ENCODE results near the gene GNB1L.

Gene GNB1L

GRCh38 chr22:19799322-19800190, 55.1 kb downstream of the GNB1L start:
- TF ChIP-seq GATA3 (IDR thresholded peaks at IDR 0.05; ENCODE audit: low read depth, low read length) (no peak), GATA2 (IDR thresholded peaks at IDR 0.05; ENCODE audit: low read depth, low read length) (no peak)

GRCh38 chr22:19798891-19799293, 55.8 kb downstream of the GNB1L start:
- TF ChIP-seq GATA2 (IDR thresholded peaks at IDR 0.05; ENCODE audit: low read depth, low read length) (no peak), GATA3 (IDR thresholded peaks at IDR 0.05; ENCODE audit: low read depth, low read length) (no peak)

GRCh38 chr22:19798003-19798665, 56.5 kb downstream of the GNB1L start:
- TF ChIP-seq GATA3 (IDR thresholded peaks at IDR 0.05; ENCODE audit: low read depth, low read length) (no peak), GATA2 (IDR thresholded peaks at IDR 0.05; ENCODE audit: low read depth, low read length) (no peak)

- no peak for TF ChIP-seq GATA3 (IDR thresholded peaks at IDR 0.05; ENCODE audit: low read depth, low read length)
- no peak for TF ChIP-seq GATA2 (IDR thresholded peaks at IDR 0.05; ENCODE audit: low read depth, low read length)
These were observed 57.3 kb downstream of the GNB1L start for GRCh38 chr22:19797086-19798002.

GRCh38 chr22:19796160-19796559, 58.5 kb downstream of the GNB1L start:
- TF ChIP-seq GATA2 (IDR thresholded peaks at IDR 0.05; ENCODE audit: low read depth, low read length): no peak
- no peak for TF ChIP-seq GATA3 (IDR thresholded peaks at IDR 0.05; ENCODE audit: low read depth, low read length)

GRCh38 chr22:19795617-19796008, 59.1 kb downstream of the GNB1L start:
- no peak for TF ChIP-seq GATA2 (IDR thresholded peaks at IDR 0.05; ENCODE audit: low read depth, low read length)
- no peak for TF ChIP-seq GATA3 (IDR thresholded peaks at IDR 0.05; ENCODE audit: low read depth, low read length)

GRCh38 chr22:19793661-19794310, 60.9 kb downstream of the GNB1L start:
- no peak for TF ChIP-seq GATA3 (IDR thresholded peaks at IDR 0.05; ENCODE audit: low read depth, low read length)
- no peak for TF ChIP-seq GATA2 (IDR thresholded peaks at IDR 0.05; ENCODE audit: low read depth, low read length)

GRCh38 chr22:19793161-19793560, 61.5 kb downstream of the GNB1L start:
- no peak for TF ChIP-seq GATA2 (IDR thresholded peaks at IDR 0.05; ENCODE audit: low read depth, low read length)
- TF ChIP-seq GATA3 (IDR thresholded peaks at IDR 0.05; ENCODE audit: low read depth, low read length): no peak

GRCh38 chr22:19791894-19792293, 62.8 kb downstream of the GNB1L start:
- TF ChIP-seq GATA3 (IDR thresholded peaks at IDR 0.05; ENCODE audit: low read depth, low read length) (no peak), GATA2 (IDR thresholded peaks at IDR 0.05; ENCODE audit: low read depth, low read length) (no peak)

GRCh38 chr22:19791243-19791642, 63.4 kb downstream of the GNB1L start:
- TF ChIP-seq GATA2 (IDR thresholded peaks at IDR 0.05; ENCODE audit: low read depth, low read length) (no peak), GATA3 (IDR thresholded peaks at IDR 0.05; ENCODE audit: low read depth, low read length) (no peak)

- TF ChIP-seq GATA3 (IDR thresholded peaks at IDR 0.05; ENCODE audit: low read depth, low read length) (no peak), GATA2 (IDR thresholded peaks at IDR 0.05; ENCODE audit: low read depth, low read length) (no peak)
These were observed 64.8 kb downstream of the GNB1L start for GRCh38 chr22:19789828-19790227.

- TF ChIP-seq GATA3 (IDR thresholded peaks at IDR 0.05; ENCODE audit: low read depth, low read length): no peak
- TF ChIP-seq GATA2 (IDR thresholded peaks at IDR 0.05; ENCODE audit: low read depth, low read length): no peak
These were observed 65.3 kb downstream of the GNB1L start for GRCh38 chr22:19789406-19789805.

GRCh38 chr22:19788661-19789225, 65.9 kb downstream of the GNB1L start:
- TF ChIP-seq GATA2 (IDR thresholded peaks at IDR 0.05; ENCODE audit: low read depth, low read length): no peak

All from SH-SY5Y (cell line).